ENCODE measurements around the gene MRPS18A. TPM values are rescaled to one million over a fixed set of nuclear protein-coding genes. Genes with fewer than 3 reads are reported as not detected.

MRPS18A gene
- total and polyA plus RNA-seq, 9 of the 15 experiments (the other 6 are each of a cell fraction or from before 2014, with no cell fraction given), result 87.5 to 243 (median 125) TPM

DNA sequence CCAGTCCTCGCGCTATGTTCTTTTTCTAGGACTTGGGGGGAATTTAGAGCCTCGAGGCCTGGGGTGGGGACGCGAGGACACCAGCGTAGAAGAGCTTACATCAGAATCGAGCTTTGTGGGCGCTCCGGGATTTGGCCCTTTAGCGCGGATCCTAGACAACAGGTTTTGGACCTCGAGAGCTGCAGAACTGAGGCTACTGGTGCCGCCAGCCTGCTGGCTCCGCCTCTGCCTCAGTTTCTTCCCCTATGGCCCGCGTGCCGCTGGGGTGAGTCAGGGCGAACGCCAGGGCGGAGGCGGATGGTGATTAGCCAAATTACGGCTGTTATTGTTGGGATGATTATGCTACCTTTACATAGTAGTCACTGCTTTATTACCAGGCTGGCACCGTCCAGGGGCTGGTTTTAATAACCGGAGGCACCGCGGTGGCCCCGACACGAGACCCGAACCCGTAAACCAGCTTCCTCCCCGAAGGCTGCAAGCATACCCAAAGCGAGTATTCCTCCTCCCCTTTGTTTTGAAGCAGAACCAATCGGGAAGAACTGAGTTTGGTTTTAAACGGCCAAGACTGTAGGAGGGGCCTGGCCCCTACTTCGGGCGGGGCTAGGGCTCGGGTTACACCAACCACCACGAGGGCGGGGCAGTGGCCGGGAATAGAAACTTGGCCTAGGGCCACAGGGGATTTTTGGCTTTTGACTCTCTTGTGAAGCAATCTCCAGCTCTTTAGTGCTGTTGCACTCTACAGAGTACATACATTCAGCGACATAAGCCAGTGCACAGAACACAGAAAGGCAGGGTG lies 57.9 kb downstream of the MRPS18A start:
- Histone ChIP-seq H3K27me3 (ENCODE audit: control insufficient read depth in 2 of 2, insufficient read depth in 2 of 2, low read length in 2 of 2) (no peaks in the 10 kb centered on the region; a peak in 1 of 5 replicates), H3K79me2 (ENCODE audit: control insufficient read depth, insufficient read depth, low read length) (peaks cover 55% of the 10 kb centered on the region), H3K9me3 (replicated peaks; ENCODE audit: control insufficient read depth, insufficient read depth, low read depth, low read length) (no peaks in the 10 kb centered on the region), H3K4me3 (peak overlapping the region; percentile 58), H3K9ac (ENCODE audit: insufficient read depth in 1 of 2, low read depth in 2 of 2, low read length in 2 of 2) (peak overlapping the region; percentile 95 to 98), H3K4me2 (ENCODE audit: insufficient read depth, low read length) (peak overlapping the region; percentile 99), H2AFZ (ENCODE audit: low read depth, low read length) (peak overlapping the region; percentile 62), H4K20me1 (replicated peaks; ENCODE audit: control insufficient read depth, insufficient read depth, low read length) (no peaks in the 10 kb centered on the region), H3K9me1 (ENCODE audit: control insufficient read depth, insufficient read depth, low read length) (peaks cover 6% of the 10 kb centered on the region), H3K36me3 (ENCODE audit: control insufficient read depth, insufficient read depth, low read length) (peaks cover 29% of the 10 kb centered on the region), H3K27ac (ENCODE audit: extremely low read depth, low read depth, low read length) (peak overlapping the region; percentile 97), H3K4me1 (replicated peaks in 1 of 2; ENCODE audit: control insufficient read depth in 2 of 2, insufficient read depth in 2 of 2, low read length in 2 of 2) (peaks cover 40 to 59% of the 10 kb centered on the region in 2 experiments)
- FAIRE-seq, result peak; percentile 95
- ChIA-PET CTCF (ENCODE audit: low intra/inter-chr PET ratio) (interaction anchor here (1.6 kb wide), 1 partner anchor 143 kb away, joined by 4 read pairs; no protein-coding TSS in a partner anchor), POLR2A (interaction anchor here (0.6 to 11.8 kb wide), 69 partner anchors 8 to 1683 kb away, joined by 3 to 206 read pairs (median 4); partner anchors contain the start of genes CNPY3, HSP90AB1, POLH and POLR1C)
- TSS peak; percentile 55 for BruUV-seq (replicated peaks)
- intact Hi-C loops (cut with micrococcal nuclease) (loop anchor here (2.0 to 10.0 kb wide), 4 partner anchors 38 to 595 kb away; partner anchors contain the start of genes MRPL14, POLH, SLC29A1 and TMEM63B), in situ Hi-C loops (cut with MboI) (no loop called here)
- under 1% methylated on average over 41 of the region's 41 CpGs for WGBS (ENCODE audit: insufficient coverage, low coverage, missing lambda C conversion rate)
- DNase-seq (ENCODE audit: extremely low read depth in 1 of 4, low spot score in 3 of 4), result peak; percentile 92 to 99 (median 96)
- ATAC-seq, result peak; percentile 75
- TF ChIP-seq YBX1 (IDR thresholded peaks at IDR 0.05) (no peak), TCFL5 (CRISPR knock-in tag; conservative IDR thresholded peaks at IDR 0.05) (peak; percentile 32; the same call in 1 of the 2 replicates), NR4A1 (CRISPR knock-in tag; IDR thresholded peaks at IDR 0.05) (no peak), NR4A1 (tag; IDR thresholded peaks at IDR 0.05) (peak; percentile 83), EZH2 (IDR thresholded peaks at IDR 0.05; ENCODE audit: borderline replicate concordance, low read depth, low read length) (no peak), ZNF551 (CRISPR knock-in tag; IDR thresholded peaks at IDR 0.05) (no peak), WHSC1 (IDR thresholded peaks at IDR 0.05; ENCODE audit: low read length) (no peak)
- TF ChIP-seq, protein P1, sequence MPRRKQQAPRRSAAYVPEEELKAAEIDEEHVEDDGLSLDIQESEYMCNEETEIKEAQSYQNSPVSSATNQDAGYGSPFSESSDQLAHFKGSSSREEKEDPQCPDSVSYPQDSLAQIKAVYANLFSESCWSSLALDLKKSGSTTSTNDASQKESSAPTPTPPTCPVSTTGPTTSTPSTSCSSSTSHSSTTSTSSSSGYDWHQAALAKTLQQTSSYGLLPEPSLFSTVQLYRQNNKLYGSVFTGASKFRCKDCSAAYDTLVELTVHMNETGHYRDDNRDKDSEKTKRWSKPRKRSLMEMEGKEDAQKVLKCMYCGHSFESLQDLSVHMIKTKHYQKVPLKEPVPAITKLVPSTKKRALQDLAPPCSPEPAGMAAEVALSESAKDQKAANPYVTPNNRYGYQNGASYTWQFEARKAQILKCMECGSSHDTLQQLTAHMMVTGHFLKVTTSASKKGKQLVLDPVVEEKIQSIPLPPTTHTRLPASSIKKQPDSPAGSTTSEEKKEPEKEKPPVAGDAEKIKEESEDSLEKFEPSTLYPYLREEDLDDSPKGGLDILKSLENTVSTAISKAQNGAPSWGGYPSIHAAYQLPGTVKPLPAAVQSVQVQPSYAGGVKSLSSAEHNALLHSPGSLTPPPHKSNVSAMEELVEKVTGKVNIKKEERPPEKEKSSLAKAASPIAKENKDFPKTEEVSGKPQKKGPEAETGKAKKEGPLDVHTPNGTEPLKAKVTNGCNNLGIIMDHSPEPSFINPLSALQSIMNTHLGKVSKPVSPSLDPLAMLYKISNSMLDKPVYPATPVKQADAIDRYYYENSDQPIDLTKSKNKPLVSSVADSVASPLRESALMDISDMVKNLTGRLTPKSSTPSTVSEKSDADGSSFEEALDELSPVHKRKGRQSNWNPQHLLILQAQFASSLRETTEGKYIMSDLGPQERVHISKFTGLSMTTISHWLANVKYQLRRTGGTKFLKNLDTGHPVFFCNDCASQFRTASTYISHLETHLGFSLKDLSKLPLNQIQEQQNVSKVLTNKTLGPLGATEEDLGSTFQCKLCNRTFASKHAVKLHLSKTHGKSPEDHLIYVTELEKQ (CRISPR knock-in tag; IDR thresholded peaks at IDR 0.05), result no peak
- TF ChIP-seq, protein P2, sequence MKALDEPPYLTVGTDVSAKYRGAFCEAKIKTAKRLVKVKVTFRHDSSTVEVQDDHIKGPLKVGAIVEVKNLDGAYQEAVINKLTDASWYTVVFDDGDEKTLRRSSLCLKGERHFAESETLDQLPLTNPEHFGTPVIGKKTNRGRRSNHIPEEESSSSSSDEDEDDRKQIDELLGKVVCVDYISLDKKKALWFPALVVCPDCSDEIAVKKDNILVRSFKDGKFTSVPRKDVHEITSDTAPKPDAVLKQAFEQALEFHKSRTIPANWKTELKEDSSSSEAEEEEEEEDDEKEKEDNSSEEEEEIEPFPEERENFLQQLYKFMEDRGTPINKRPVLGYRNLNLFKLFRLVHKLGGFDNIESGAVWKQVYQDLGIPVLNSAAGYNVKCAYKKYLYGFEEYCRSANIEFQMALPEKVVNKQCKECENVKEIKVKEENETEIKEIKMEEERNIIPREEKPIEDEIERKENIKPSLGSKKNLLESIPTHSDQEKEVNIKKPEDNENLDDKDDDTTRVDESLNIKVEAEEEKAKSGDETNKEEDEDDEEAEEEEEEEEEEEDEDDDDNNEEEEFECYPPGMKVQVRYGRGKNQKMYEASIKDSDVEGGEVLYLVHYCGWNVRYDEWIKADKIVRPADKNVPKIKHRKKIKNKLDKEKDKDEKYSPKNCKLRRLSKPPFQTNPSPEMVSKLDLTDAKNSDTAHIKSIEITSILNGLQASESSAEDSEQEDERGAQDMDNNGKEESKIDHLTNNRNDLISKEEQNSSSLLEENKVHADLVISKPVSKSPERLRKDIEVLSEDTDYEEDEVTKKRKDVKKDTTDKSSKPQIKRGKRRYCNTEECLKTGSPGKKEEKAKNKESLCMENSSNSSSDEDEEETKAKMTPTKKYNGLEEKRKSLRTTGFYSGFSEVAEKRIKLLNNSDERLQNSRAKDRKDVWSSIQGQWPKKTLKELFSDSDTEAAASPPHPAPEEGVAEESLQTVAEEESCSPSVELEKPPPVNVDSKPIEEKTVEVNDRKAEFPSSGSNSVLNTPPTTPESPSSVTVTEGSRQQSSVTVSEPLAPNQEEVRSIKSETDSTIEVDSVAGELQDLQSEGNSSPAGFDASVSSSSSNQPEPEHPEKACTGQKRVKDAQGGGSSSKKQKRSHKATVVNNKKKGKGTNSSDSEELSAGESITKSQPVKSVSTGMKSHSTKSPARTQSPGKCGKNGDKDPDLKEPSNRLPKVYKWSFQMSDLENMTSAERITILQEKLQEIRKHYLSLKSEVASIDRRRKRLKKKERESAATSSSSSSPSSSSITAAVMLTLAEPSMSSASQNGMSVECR (CRISPR knock-in tag; IDR thresholded peaks at IDR 0.05), result peak; percentile 18; the same call in 1 of the 2 replicates
- TF ChIP-seq, protein P3, sequence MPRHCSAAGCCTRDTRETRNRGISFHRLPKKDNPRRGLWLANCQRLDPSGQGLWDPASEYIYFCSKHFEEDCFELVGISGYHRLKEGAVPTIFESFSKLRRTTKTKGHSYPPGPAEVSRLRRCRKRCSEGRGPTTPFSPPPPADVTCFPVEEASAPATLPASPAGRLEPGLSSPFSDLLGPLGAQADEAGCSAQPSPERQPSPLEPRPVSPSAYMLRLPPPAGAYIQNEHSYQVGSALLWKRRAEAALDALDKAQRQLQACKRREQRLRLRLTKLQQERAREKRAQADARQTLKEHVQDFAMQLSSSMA (CRISPR knock-in tag; IDR thresholded peaks at IDR 0.05), result peak; percentile 90; the same call in 1 of the 2 replicates
